Measurements from ENCODE around the gene SIL1.

- no peak for TF ChIP-seq CTCF (IDR thresholded peaks at IDR 0.05; ENCODE audit: low read length)
- no peak for TF ChIP-seq EZH2 (IDR thresholded peaks at IDR 0.05; ENCODE audit: borderline replicate concordance, low read length)
Measured at GRCh38 chr5:138925090-138925635, 273.0 kb downstream of the SIL1 start.

Data from OCI-LY1 (cell line).